Measurements from ENCODE around the gene NAALADL1. TPM values are rescaled to one million over a fixed set of nuclear protein-coding genes. Genes with fewer than 3 reads are reported as not detected.
A peak's percentile ranks its signal among the peaks of the same experiment; 100 is the strongest.

NAALADL1 gene
- total RNA-seq, 4 donors from 2014 or later = 13.8 to 105 (median 75.6) TPM; not detected in 1

DNA sequence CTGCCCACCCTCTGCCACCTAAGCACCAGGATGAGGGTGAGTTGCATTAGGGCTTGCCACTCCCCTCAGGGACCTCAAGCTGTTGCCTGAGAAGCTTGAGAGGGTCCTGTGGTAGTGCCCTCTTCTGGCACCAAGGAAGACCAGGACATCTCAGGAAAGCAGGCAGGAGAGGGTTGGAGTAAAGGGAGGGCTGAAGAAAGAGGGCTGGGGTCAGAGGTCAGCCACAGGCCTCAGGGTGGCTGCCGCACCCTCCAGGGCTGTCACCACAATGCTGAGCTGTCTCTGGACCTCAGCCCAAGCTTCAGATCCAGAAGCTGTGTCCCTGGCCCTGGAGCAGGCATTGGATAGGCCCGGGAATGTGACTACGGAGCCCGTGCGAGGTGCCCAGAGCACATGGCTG is 13.3 kb downstream of the NAALADL1 start:
- no peaks in the 10 kb centered on the region for H3K27me3 ChIP-seq
- H3K4me1 ChIP-seq = peaks cover 10 to 45% (median 24%) of the 10 kb centered on the region in 4 donors
- no peak overlapping the region for H3K4me3 ChIP-seq
- H3K27ac ChIP-seq = no peak overlapping the region
- no peaks in the 10 kb centered on the region for H3K36me3 ChIP-seq
- in situ Hi-C loops (cut with MboI; ENCODE audit: low pct_ligation_motif_present in 1 of 4, low pct_unique_long_range_greater_than_20kb in 1 of 4, low sequenced_read_pairs in 3 of 4) (no loop called here), intact Hi-C loops (cut with DNase I; ENCODE audit: low total_unique reads) (no loop called here)
- H3K9me3 ChIP-seq = no peaks in the 10 kb centered on the region
- 94% methylated on average over 5 of the region's 5 CpGs; no CpG with 5 or more reads in 1 of the 2 donors for whole genome bisulfite sequencing, 2 donors (ENCODE audit: low coverage in 1 of 2)
- TF ChIP-seq POLR2A (IDR thresholded peaks at IDR 0.05) (no peak), POLR2AphosphoS5 (IDR thresholded peaks at IDR 0.05) (no peak), EP300 (IDR thresholded peaks at IDR 0.05; ENCODE audit: low read depth) (no peak)
- TF ChIP-seq, protein P1, sequence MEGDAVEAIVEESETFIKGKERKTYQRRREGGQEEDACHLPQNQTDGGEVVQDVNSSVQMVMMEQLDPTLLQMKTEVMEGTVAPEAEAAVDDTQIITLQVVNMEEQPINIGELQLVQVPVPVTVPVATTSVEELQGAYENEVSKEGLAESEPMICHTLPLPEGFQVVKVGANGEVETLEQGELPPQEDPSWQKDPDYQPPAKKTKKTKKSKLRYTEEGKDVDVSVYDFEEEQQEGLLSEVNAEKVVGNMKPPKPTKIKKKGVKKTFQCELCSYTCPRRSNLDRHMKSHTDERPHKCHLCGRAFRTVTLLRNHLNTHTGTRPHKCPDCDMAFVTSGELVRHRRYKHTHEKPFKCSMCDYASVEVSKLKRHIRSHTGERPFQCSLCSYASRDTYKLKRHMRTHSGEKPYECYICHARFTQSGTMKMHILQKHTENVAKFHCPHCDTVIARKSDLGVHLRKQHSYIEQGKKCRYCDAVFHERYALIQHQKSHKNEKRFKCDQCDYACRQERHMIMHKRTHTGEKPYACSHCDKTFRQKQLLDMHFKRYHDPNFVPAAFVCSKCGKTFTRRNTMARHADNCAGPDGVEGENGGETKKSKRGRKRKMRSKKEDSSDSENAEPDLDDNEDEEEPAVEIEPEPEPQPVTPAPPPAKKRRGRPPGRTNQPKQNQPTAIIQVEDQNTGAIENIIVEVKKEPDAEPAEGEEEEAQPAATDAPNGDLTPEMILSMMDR (IDR thresholded peaks at IDR 0.05) = no peak
- no peak for DNase-seq

DNA sequence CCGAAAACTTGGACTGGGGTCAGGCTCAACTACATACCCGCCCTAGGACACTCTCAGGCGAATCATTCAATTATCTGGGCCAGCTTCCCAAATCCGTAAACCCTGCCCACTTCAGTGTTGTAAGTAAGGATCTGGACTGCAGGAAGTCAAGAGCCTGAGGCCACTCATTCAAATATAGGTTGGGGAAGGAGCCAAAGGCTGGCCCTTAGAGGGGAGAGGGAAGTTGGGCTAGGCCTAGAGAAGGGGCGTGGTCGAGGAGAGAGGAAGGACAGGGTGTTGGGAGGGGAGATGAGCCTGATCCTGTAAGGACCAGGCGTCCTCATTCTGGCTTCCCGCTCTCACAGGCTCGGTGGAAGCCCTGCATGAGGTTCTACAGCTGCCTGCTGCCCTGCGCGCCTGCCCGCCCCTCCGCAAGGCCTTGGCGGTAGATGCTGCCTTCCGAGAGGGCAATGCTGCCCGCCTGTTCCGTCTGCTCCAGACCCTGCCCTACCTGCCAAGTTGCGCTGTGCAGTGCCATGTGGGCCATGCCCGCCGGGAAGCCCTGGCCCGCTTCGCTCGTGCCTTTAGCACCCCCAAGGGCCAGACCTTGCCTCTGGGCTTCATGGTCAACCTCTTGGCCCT is 14.4 kb downstream of the NAALADL1 start:
- in situ Hi-C loops (cut with MboI; ENCODE audit: low pct_ligation_motif_present in 1 of 4, low pct_unique_long_range_greater_than_20kb in 1 of 4, low sequenced_read_pairs in 3 of 4) (no loop called here), intact Hi-C loops (cut with DNase I; ENCODE audit: low total_unique reads) (no loop called here)
- H3K4me3 ChIP-seq = no peak overlapping the region
- DNase-seq = peak; percentile 37
- TF ChIP-seq POLR2AphosphoS5 (IDR thresholded peaks at IDR 0.05) (no peak), POLR2A (IDR thresholded peaks at IDR 0.05) (no peak), EP300 (IDR thresholded peaks at IDR 0.05; ENCODE audit: low read depth) (no peak)
- TF ChIP-seq, protein P1 (IDR thresholded peaks at IDR 0.05) = no peak
- H3K27me3 ChIP-seq = no peaks in the 10 kb centered on the region
- peaks cover 10 to 48% (median 24%) of the 10 kb centered on the region in 4 donors for H3K4me1 ChIP-seq
- H3K27ac ChIP-seq = peak overlapping the region in 1 of 4 donors; percentile 14
- no peaks in the 10 kb centered on the region for H3K36me3 ChIP-seq
- H3K9me3 ChIP-seq = no peaks in the 10 kb centered on the region
- 89% methylated on average over 22 of the region's 23 CpGs; no CpG with 5 or more reads in 1 of the 2 donors for WGBS, 2 donors (ENCODE audit: low coverage in 1 of 2)

DNA sequence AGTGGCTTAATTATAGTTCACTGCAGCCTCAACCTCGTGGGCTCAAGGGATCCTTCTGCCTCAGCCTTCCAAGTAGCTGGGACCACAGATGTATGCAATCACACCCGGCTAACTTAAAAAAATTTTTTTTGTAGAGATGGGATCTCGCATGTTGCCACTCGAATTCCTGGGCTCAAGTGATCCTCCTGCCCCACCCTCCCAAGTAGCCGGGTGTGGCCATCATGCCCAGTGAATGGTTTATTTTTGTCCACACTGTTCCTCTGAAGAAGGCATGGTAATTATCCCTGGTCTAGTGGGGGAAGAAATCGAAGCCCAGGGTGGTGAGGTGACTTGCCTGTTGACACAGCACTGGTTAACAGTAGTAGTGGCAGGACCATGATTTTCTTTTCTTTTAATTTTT is 15.5 kb downstream of the NAALADL1 start:
- H3K4me1 ChIP-seq = peaks cover 10 to 46% (median 23%) of the 10 kb centered on the region in 4 donors
- in situ Hi-C loops (cut with MboI; ENCODE audit: low pct_ligation_motif_present in 1 of 4, low pct_unique_long_range_greater_than_20kb in 1 of 4, low sequenced_read_pairs in 3 of 4) = no loop called here

DNA sequence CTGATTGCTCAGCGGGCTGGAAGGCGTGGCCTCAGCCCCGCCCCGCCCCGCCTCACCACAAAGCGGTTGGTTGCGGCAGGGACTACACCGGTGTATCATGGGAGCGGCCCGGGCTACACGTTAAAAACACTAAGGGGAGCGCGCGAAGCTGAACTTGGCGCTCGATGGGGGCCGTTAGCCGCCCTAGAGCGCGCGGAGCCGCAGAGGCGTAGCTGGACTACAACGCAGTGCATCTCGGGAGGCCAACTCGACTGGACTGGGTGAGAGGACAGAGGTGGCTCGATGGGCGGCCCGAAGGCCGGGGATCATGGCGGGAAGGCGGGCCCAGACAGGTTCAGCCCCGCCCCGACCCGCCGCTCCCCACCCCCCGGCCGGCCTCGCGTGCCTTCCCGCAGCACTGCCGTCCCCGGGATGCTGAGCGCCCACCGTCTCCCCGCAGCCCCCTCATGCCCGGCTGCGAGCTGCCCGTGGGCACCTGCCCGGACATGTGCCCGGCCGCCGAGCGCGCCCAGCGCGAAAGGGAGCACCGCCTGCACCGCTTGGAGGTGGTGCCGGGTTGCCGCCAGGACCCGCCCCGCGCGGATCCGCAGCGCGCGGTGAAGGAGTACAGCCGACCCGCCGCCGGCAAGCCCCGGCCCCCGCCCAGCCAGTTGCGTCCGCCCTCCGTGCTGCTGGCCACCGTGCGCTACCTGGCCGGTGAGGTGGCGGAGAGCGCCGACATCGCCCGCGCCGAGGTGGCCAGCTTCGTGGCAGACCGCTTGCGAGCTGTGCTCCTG is 17.3 kb downstream of the NAALADL1 start, which contains the start of gene SAC3D1:
TSS of gene SAC3D1 (plus strand) at position 364 of the 776 bp plus-strand sequence. CDS start at position 447, 83 bp downstream.
- peaks cover 0 to 11% (median under 1%) of the 10 kb centered on the region in 4 donors for H3K36me3 ChIP-seq

More for the DNA sequence above, 15.5 kb downstream of the NAALADL1 start:
- no peak overlapping the region for H3K27ac ChIP-seq
- no peaks in the 10 kb centered on the region for H3K27me3 ChIP-seq
- intact Hi-C loops (cut with DNase I; ENCODE audit: low total_unique reads) = no loop called here
- DNase-seq = no peak
- no peak overlapping the region for H3K4me3 ChIP-seq
- H3K9me3 ChIP-seq = no peaks in the 10 kb centered on the region
- WGBS, 2 donors (ENCODE audit: low coverage in 1 of 2) = 78 to 79% methylated on average over 5 to 6 of the region's 6 CpGs
- no peak for TF ChIP-seq POLR2AphosphoS5 (IDR thresholded peaks at IDR 0.05)
- TF ChIP-seq POLR2A (IDR thresholded peaks at IDR 0.05) = no peak
- TF ChIP-seq EP300 (IDR thresholded peaks at IDR 0.05; ENCODE audit: low read depth) = no peak
- TF ChIP-seq, protein P1 (IDR thresholded peaks at IDR 0.05) = no peak
- H3K36me3 ChIP-seq = peaks cover 0 to 5% (median 0%) of the 10 kb centered on the region in 4 donors

More for the DNA sequence above, 17.3 kb downstream of the NAALADL1 start, which contains the start of gene SAC3D1:
- in situ Hi-C loops (cut with MboI; ENCODE audit: low pct_ligation_motif_present in 1 of 4, low pct_unique_long_range_greater_than_20kb in 1 of 4, low sequenced_read_pairs in 3 of 4) (no loop called here), intact Hi-C loops (cut with DNase I; ENCODE audit: low total_unique reads) (no loop called here)
- Histone ChIP-seq H3K4me1 (peaks cover 10 to 36% (median 18%) of the 10 kb centered on the region in 4 donors), H3K27me3 (no peaks in the 10 kb centered on the region), H3K27ac (peak within 1 kb of the TSS; percentile 92 to 97 (median 96)), H3K4me3 (peak within 1 kb of the TSS; percentile 49 to 92 (median 78)), H3K9me3 (no peaks in the 10 kb centered on the region)
- 1% methylated on average over 44 of the region's 91 CpGs; no CpG with 5 or more reads in 1 of the 2 donors for WGBS, 2 donors (ENCODE audit: low coverage in 1 of 2)
- DNase-seq = peak; percentile 92
- peak; percentile 62 to 68 (median 67) for TF ChIP-seq POLR2AphosphoS5 (IDR thresholded peaks at IDR 0.05)
- peak; percentile 48 for TF ChIP-seq POLR2A (IDR thresholded peaks at IDR 0.05)
- no peak for TF ChIP-seq EP300 (IDR thresholded peaks at IDR 0.05; ENCODE audit: low read depth)
- TF ChIP-seq, protein P1 (IDR thresholded peaks at IDR 0.05) = peak in 1 of 5 experiments; percentile 14

Measured in transverse colon (tissue), 4 donors.